Skeletal muscle satellite cell (primary cell): Measurements from ENCODE around the gene SYNE2. TPM values are rescaled to one million over a fixed set of nuclear protein-coding genes. Genes with fewer than 3 reads are reported as not detected.

Experiments used
- H3K27me3 ChIP-seq: 2 replicates; pipeline ENCODE4 v1.7.0; 2013; ENCODE audit warnings: low read length; ENCODE audit not compliant: control insufficient read depth, insufficient read depth
- H3K36me3 ChIP-seq: 2 replicates; pipeline ENCODE4 v1.7.0; 2013; ENCODE audit warnings: mild to moderate bottlenecking, control low read depth, low read length; ENCODE audit not compliant: insufficient read depth
- H3K4me1 ChIP-seq: 2 replicates; pipeline ENCODE4 v1.7.0; 2013; ENCODE audit warnings: low read length; ENCODE audit not compliant: control insufficient read depth, insufficient read depth
- H3K4me2 ChIP-seq: 2 replicates; pipeline ENCODE4 v1.7.0; 2013; ENCODE audit warnings: mild to moderate bottlenecking, low read length
- H3K4me3 ChIP-seq: 2 replicates; pipeline ENCODE4 v1.7.0; 2013; ENCODE audit warnings: low read length
- H3K9ac ChIP-seq: 2 replicates; pipeline ENCODE4 v1.7.0; 2013; ENCODE audit warnings: mild to moderate bottlenecking, low read depth, low read length, moderate library complexity
- H3K9me3 ChIP-seq: replicated peaks from 2 replicates; pipeline ENCODE4 v1.7.0; 2013; ENCODE audit warnings: mild to moderate bottlenecking, control low read depth, low read length
- small RNA-seq: library from RNA; depleted of rRNA; stranded (forward); fragments of <200 nt; gene quantifications from one replicate; pipeline ENCODE3, GENCODE V24; 2012

The SYNE2 gene

DNA sequence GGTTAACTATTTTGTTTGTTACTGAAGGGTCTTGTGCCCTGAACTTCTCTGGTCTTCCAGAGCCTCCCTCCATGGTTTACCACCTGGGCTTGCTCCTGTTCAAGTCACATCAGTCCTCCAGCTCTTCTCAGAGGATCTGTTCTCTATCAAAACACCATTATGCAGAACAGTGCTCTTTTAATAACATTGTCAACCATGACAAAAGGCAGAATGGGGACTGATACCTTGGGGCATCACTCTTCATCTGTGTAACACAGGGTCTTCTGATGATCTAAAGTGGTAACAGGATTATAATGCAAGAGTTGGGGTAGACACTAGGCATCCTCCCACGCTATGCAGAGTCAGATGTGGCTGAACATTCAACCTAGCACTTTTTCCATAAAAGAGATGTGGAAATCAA lies 403.0 kb downstream of the SYNE2 start:
- H3K27me3 ChIP-seq, result no peaks in the 10 kb centered on the region
- no peaks in the 10 kb centered on the region for H3K9me3 ChIP-seq
- H3K4me1 ChIP-seq, result peaks cover 13% of the 10 kb centered on the region
- H3K4me3 ChIP-seq, result no peak overlapping the region
- no peak overlapping the region for H3K9ac ChIP-seq
- no peak overlapping the region for H3K4me2 ChIP-seq
- no peaks in the 10 kb centered on the region for H3K36me3 ChIP-seq

GRCh38 chr14:64260418-64260817 lies 407.6 kb downstream of the SYNE2 start:
- Histone ChIP-seq H3K4me2 (no peak overlapping the region), H3K9ac (no peak overlapping the region), H3K4me3 (no peak overlapping the region), H3K27me3 (no peaks in the 10 kb centered on the region), H3K9me3 (no peaks in the 10 kb centered on the region), H3K36me3 (no peaks in the 10 kb centered on the region), H3K4me1 (no peaks in the 10 kb centered on the region)

DNA sequence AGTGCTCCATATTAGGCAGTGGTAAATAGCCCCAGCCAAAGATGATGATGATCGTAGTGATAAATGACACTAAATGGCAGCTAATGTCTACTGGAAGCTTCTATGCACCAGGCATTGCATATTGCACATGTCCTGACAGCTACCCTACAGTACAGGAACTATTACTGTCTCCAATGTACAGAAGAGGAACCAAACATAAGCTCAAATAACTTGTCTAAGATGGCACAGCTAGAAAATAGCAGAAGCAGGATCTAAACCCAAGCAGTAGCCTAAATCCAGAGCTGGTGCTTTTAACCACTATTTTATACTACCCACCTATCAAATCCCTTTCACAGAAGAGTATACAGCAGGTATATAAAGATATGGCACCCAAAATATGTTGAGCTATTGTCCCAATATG lies 412.4 kb downstream of the SYNE2 start:
- H3K36me3 ChIP-seq, result no peaks in the 10 kb centered on the region
- no peak overlapping the region for H3K4me3 ChIP-seq
- H3K9me3 ChIP-seq, result no peaks in the 10 kb centered on the region
- H3K4me1 ChIP-seq, result no peaks in the 10 kb centered on the region
- H3K9ac ChIP-seq, result no peak overlapping the region
- no peak overlapping the region for H3K4me2 ChIP-seq
- no peaks in the 10 kb centered on the region for H3K27me3 ChIP-seq

GRCh38 chr14:64266239-64266638 lies 413.4 kb downstream of the SYNE2 start:
- Histone ChIP-seq H3K9me3 (no peaks in the 10 kb centered on the region), H3K9ac (no peak overlapping the region), H3K4me3 (no peak overlapping the region), H3K36me3 (no peaks in the 10 kb centered on the region), H3K4me2 (no peak overlapping the region), H3K27me3 (no peaks in the 10 kb centered on the region), H3K4me1 (no peaks in the 10 kb centered on the region)

DNA sequence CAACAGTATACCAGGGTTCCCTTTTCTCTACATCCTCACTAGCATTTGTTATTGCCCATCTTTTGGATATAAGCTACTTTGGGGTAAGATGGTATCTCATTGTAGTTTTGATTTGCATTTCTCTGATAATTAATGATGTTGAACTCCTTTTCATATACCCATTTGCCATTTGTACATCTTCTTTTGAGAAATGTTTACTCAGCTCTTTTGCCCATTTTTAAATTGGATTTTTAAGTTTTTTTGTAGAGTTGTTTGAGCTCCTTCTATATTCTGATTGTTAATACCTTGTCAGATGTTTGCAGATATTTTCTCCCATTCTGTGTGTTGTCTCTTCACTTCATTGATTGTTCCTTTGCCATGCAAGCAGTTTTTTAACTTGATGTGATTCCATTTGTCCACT lies 419.2 kb downstream of the SYNE2 start:
- H3K4me2 ChIP-seq, result no peak overlapping the region
- no peaks in the 10 kb centered on the region for H3K4me1 ChIP-seq
- no peaks in the 10 kb centered on the region for H3K27me3 ChIP-seq
- no peaks in the 10 kb centered on the region for H3K36me3 ChIP-seq
- H3K4me3 ChIP-seq, result no peak overlapping the region
- no peak overlapping the region for H3K9ac ChIP-seq
- no peaks in the 10 kb centered on the region for H3K9me3 ChIP-seq

Small RNA genes lying within 50 kb of the gene (small RNA-seq; reads per million reads assigned to genes)
- gene MIR548H1 (not detected), gene RF00019 (not detected), gene RPS28P1 (not detected)
